ENCODE data around the gene ISG20. TPM values are rescaled to one million over a fixed set of nuclear protein-coding genes. Genes with fewer than 3 reads are reported as not detected.

Gene ISG20
- total RNA-seq, 1 experiment from 2014 or later, result 1.8 TPM

- no peak overlapping the region for H3K4me3 ChIP-seq (ENCODE audit: low read depth, low read length, poor library complexity, severe bottlenecking)
- no peak for DNase-seq (ENCODE audit: low spot score)
- H3K4me1 ChIP-seq (ENCODE audit: insufficient read depth, low read length, poor library complexity, severe bottlenecking), result peaks cover 16% of the 10 kb centered on the region
- H3K9me3 ChIP-seq (ENCODE audit: low read depth, low read length, poor library complexity, severe bottlenecking), result no peaks in the 10 kb centered on the region
- H3K36me3 ChIP-seq (ENCODE audit: insufficient read depth, low read length, poor library complexity, severe bottlenecking), result no peaks in the 10 kb centered on the region
- POLR2A ChIA-PET (ENCODE audit: low non-redundant PET), result no interaction called here
- CTCF ChIA-PET, result interaction anchor here (0.6 kb wide), 1 partner anchor 1134 kb away, joined by 8 read pairs; no protein-coding TSS in a partner anchor
- intact Hi-C loops (cut with micrococcal nuclease; ENCODE audit: unreplicated experiment), result loop anchor here (5.0 kb wide), 1 partner anchor 213 kb away; no protein-coding TSS in a partner anchor
- TF ChIP-seq EZH2 (IDR thresholded peaks at IDR 0.05; ENCODE audit: borderline replicate concordance, low read depth, low read length, poor library complexity, severe bottlenecking) (no peak), CTCF (conservative IDR thresholded peaks at IDR 0.05; ENCODE audit: low read depth, low read length) (no peak)
- no TSS peak for BruUV-seq (replicated peaks)
- no peak overlapping the region for H3K27ac ChIP-seq (ENCODE audit: low read depth, low read length, poor library complexity, severe bottlenecking)
- no peaks in the 10 kb centered on the region for H3K27me3 ChIP-seq (replicated peaks; ENCODE audit: insufficient read depth, low read depth, low read length, poor library complexity)
Observed at GRCh38 chr15:88619796-88620195, 19.0 kb upstream of the ISG20 start.

GRCh38 chr15:88620995-88621772 lies 17.6 kb upstream of the ISG20 start, which contains the start of gene AEN:
Gene AEN, plus strand, starts transcription at chr15:88621340. Its CDS starts 4,870 bp downstream, at chr15:88626210.
- no TSS peak for BruUV-seq (replicated peaks)
- Histone ChIP-seq H3K4me3 (ENCODE audit: low read depth, low read length, poor library complexity, severe bottlenecking) (peak within 1 kb of the TSS; percentile 86), H3K4me1 (ENCODE audit: insufficient read depth, low read length, poor library complexity, severe bottlenecking) (peaks cover 16% of the 10 kb centered on the region), H3K36me3 (ENCODE audit: insufficient read depth, low read length, poor library complexity, severe bottlenecking) (peaks cover 2% of the 10 kb centered on the region), H3K9me3 (ENCODE audit: low read depth, low read length, poor library complexity, severe bottlenecking) (no peaks in the 10 kb centered on the region), H3K27me3 (replicated peaks; ENCODE audit: insufficient read depth, low read depth, low read length, poor library complexity) (no peaks in the 10 kb centered on the region), H3K27ac (ENCODE audit: low read depth, low read length, poor library complexity, severe bottlenecking) (peak within 1 kb of the TSS; percentile 96)
- peak; percentile 96 for DNase-seq (ENCODE audit: low spot score)
- ChIA-PET POLR2A (ENCODE audit: low non-redundant PET) (no interaction called here), CTCF (no interaction called here)
- TF ChIP-seq CTCF (conservative IDR thresholded peaks at IDR 0.05; ENCODE audit: low read depth, low read length) (no peak), EZH2 (IDR thresholded peaks at IDR 0.05; ENCODE audit: borderline replicate concordance, low read depth, low read length, poor library complexity, severe bottlenecking) (no peak)
- intact Hi-C loops (cut with micrococcal nuclease; ENCODE audit: unreplicated experiment), result loop anchor here (5.0 kb wide), 1 partner anchor 211 kb away; no protein-coding TSS in a partner anchor

- TSS peak; percentile 62 for BruUV-seq (replicated peaks)
- intact Hi-C loops (cut with micrococcal nuclease; ENCODE audit: unreplicated experiment), result loop anchor here (5.0 kb wide), 1 partner anchor 210 kb away; no protein-coding TSS in a partner anchor
- H3K9me3 ChIP-seq (ENCODE audit: low read depth, low read length, poor library complexity, severe bottlenecking), result no peaks in the 10 kb centered on the region
- peak overlapping the region; percentile 96 for H3K27ac ChIP-seq (ENCODE audit: low read depth, low read length, poor library complexity, severe bottlenecking)
- peak overlapping the region; percentile 86 for H3K4me3 ChIP-seq (ENCODE audit: low read depth, low read length, poor library complexity, severe bottlenecking)
- TF ChIP-seq EZH2 (IDR thresholded peaks at IDR 0.05; ENCODE audit: borderline replicate concordance, low read depth, low read length, poor library complexity, severe bottlenecking) (no peak), CTCF (conservative IDR thresholded peaks at IDR 0.05; ENCODE audit: low read depth, low read length) (no peak)
- peaks cover 10% of the 10 kb centered on the region for H3K36me3 ChIP-seq (ENCODE audit: insufficient read depth, low read length, poor library complexity, severe bottlenecking)
- ChIA-PET CTCF (no interaction called here), POLR2A (ENCODE audit: low non-redundant PET) (no interaction called here)
- H3K27me3 ChIP-seq (replicated peaks; ENCODE audit: insufficient read depth, low read depth, low read length, poor library complexity), result no peaks in the 10 kb centered on the region
- H3K4me1 ChIP-seq (ENCODE audit: insufficient read depth, low read length, poor library complexity, severe bottlenecking), result peaks cover 16% of the 10 kb centered on the region
- DNase-seq (ENCODE audit: low spot score), result peak; percentile 43
Observed at GRCh38 chr15:88621789-88622604, 16.8 kb upstream of the ISG20 start.
